ENCODE measurements around the gene KIF22.

GRCh38 chr16:29789775-29790182 lies 772 bp upstream of the KIF22 start:
- no peak for TF ChIP-seq CTCF (IDR thresholded peaks at IDR 0.05)
- TF ChIP-seq POLR2A (IDR thresholded peaks at IDR 0.05): no peak
